WTC11 (cell line): ENCODE measurements around the gene RGS5.

Experiments used
- ARID4B ChIP-seq: sonication (generic); formaldehyde crosslinking; IDR thresholded peaks from 2 replicates; pipeline ENCODE4 v1.8.0; 2023; ENCODE audit warnings: missing genetic modification reagents, mild to moderate bottlenecking, borderline replicate concordance
- CTCF ChIP-seq: fragments of 200-600 bp; IDR thresholded peaks from 2 replicates; pipeline ENCODE4 v1.8.0; 2022; ENCODE audit warnings: antibody characterized with exemption
- NR2C2 ChIP-seq: sonication (generic); formaldehyde crosslinking; IDR thresholded peaks from 2 replicates; pipeline ENCODE4 v1.8.0; 2022; ENCODE audit warnings: mild to moderate bottlenecking, missing genetic modification reagents
- ZNF396 ChIP-seq: fragments of 250-450 bp; sonication (Bioruptor Pico); IDR thresholded peaks from 2 replicates; pipeline ENCODE4 v1.8.0; 2021; ENCODE audit warnings: mild to moderate bottlenecking, moderate library complexity, borderline replicate concordance

GRCh38 chr1:163174524-163175437, 27.9 kb downstream of the RGS5 start:
- TF ChIP-seq NR2C2: no peak
- TF ChIP-seq CTCF: peak; percentile 56
- TF ChIP-seq ARID4B (CRISPR knock-in tag): no peak
- no peak for TF ChIP-seq ZNF396 (CRISPR knock-in tag)
